WTC11 (cell line): ENCODE results near the gene SELENON. TPM values are rescaled to one million over a fixed set of nuclear protein-coding genes. Genes with fewer than 3 reads are reported as not detected.

Experiments
- CREB1 ChIP-seq: sonication (generic); formaldehyde crosslinking; IDR thresholded peaks from 2 replicates; pipeline ENCODE4 v1.8.0; 2023; ENCODE audit warnings: mild to moderate bottlenecking, missing genetic modification reagents
- CTCF ChIP-seq: fragments of 200-600 bp; IDR thresholded peaks from 2 replicates; pipeline ENCODE4 v1.8.0; 2022; ENCODE audit warnings: antibody characterized with exemption
- E2F1 ChIP-seq: sonication (generic); formaldehyde crosslinking; IDR thresholded peaks from 2 replicates; pipeline ENCODE4 v1.8.0; 2022; ENCODE audit warnings: mild to moderate bottlenecking, missing genetic modification reagents
- ETV6 ChIP-seq: sonication (generic); formaldehyde crosslinking; IDR thresholded peaks from 2 replicates; pipeline ENCODE4 v1.8.1; 2022; ENCODE audit warnings: mild to moderate bottlenecking, missing genetic modification reagents
- IRF1 ChIP-seq: sonication (generic); formaldehyde crosslinking; IDR thresholded peaks from 2 replicates; pipeline ENCODE4 v1.8.0; 2023; ENCODE audit warnings: missing genetic modification reagents
- JUN ChIP-seq: sonication (generic); formaldehyde crosslinking; IDR thresholded peaks from 2 replicates; pipeline ENCODE4 v1.8.0; 2023; ENCODE audit warnings: mild to moderate bottlenecking, missing genetic modification reagents
- NFATC4 ChIP-seq: fragments of 250-450 bp; sonication (Bioruptor Pico); IDR thresholded peaks from 2 replicates; pipeline ENCODE4 v1.9.0; 2021; ENCODE audit warnings: mild to moderate bottlenecking
- NR1H2 ChIP-seq: sonication (generic); formaldehyde crosslinking; IDR thresholded peaks from 2 replicates; pipeline ENCODE4 v1.9.0; 2021; ENCODE audit warnings: mild to moderate bottlenecking, moderate library complexity, missing genetic modification reagents
- NR3C1 ChIP-seq: sonication (generic); formaldehyde crosslinking; conservative IDR thresholded peaks from 2 replicates; pipeline ENCODE4 v1.8.1; 2023; ENCODE audit warnings: low read depth, mild to moderate bottlenecking, missing genetic modification reagents
- SMAD3 ChIP-seq: sonication (generic); formaldehyde crosslinking; IDR thresholded peaks from 2 replicates; pipeline ENCODE4 v1.8.0; 2022; ENCODE audit warnings: missing genetic modification reagents, mild to moderate bottlenecking, borderline replicate concordance
- TEAD1 ChIP-seq: sonication (generic); formaldehyde crosslinking; IDR thresholded peaks from 2 replicates; pipeline ENCODE4 v1.8.0; 2022; ENCODE audit warnings: mild to moderate bottlenecking, missing genetic modification reagents
- ZBTB43 ChIP-seq: sonication (generic); formaldehyde crosslinking; IDR thresholded peaks from 2 replicates; pipeline ENCODE4 v1.8.1; 2023; ENCODE audit warnings: mild to moderate bottlenecking, missing genetic modification reagents
- ZNF263 ChIP-seq: sonication (generic); formaldehyde crosslinking; IDR thresholded peaks from 2 replicates; pipeline ENCODE4 v1.8.1; 2022; ENCODE audit warnings: low read depth, mild to moderate bottlenecking, moderate library complexity, missing genetic modification reagents
- ZNF396 ChIP-seq: fragments of 250-450 bp; sonication (Bioruptor Pico); IDR thresholded peaks from 2 replicates; pipeline ENCODE4 v1.8.0; 2021; ENCODE audit warnings: mild to moderate bottlenecking, moderate library complexity, borderline replicate concordance
- ZNF532 ChIP-seq: fragments of 250-450 bp; sonication (Bioruptor Pico); IDR thresholded peaks from 2 replicates; pipeline ENCODE4 v1.9.0; 2021; ENCODE audit warnings: mild to moderate bottlenecking, borderline replicate concordance
- total RNA-seq: library from RNA; stranded (reverse); gene quantifications from 3 replicates; pipeline ENCODE4 v1.2.3, GENCODE V29; 2021
- TF ChIP-seq, protein P1 (sequence below): sonication (generic); formaldehyde crosslinking; IDR thresholded peaks from 2 replicates; pipeline ENCODE4 v1.8.0; 2023; ENCODE audit warnings: missing genetic modification reagents, mild to moderate bottlenecking, borderline replicate concordance
- TF ChIP-seq, protein P2 (sequence below): sonication (generic); formaldehyde crosslinking; conservative IDR thresholded peaks from 2 replicates; pipeline ENCODE4 v1.8.1; 2023; ENCODE audit warnings: mild to moderate bottlenecking, low read depth, missing genetic modification reagents, moderate library complexity
- TF ChIP-seq, protein P3 (sequence below): sonication (generic); formaldehyde crosslinking; IDR thresholded peaks from 2 replicates; pipeline ENCODE4 v1.8.1; 2022; ENCODE audit warnings: missing genetic modification reagents, borderline replicate concordance

The SELENON gene
- total RNA-seq, 1 experiment from 2014 or later, result 80.2 TPM

- peak; percentile 83; the same call in 1 of the 2 replicates for TF ChIP-seq IRF1
- TF ChIP-seq NR3C1 (CRISPR knock-in tag), result no peak
- TF ChIP-seq E2F1 (CRISPR knock-in tag), result peak; percentile 85; the same call in 1 of the 2 replicates
- no peak for TF ChIP-seq ZNF532 (CRISPR knock-in tag)
- TF ChIP-seq, protein P1, sequence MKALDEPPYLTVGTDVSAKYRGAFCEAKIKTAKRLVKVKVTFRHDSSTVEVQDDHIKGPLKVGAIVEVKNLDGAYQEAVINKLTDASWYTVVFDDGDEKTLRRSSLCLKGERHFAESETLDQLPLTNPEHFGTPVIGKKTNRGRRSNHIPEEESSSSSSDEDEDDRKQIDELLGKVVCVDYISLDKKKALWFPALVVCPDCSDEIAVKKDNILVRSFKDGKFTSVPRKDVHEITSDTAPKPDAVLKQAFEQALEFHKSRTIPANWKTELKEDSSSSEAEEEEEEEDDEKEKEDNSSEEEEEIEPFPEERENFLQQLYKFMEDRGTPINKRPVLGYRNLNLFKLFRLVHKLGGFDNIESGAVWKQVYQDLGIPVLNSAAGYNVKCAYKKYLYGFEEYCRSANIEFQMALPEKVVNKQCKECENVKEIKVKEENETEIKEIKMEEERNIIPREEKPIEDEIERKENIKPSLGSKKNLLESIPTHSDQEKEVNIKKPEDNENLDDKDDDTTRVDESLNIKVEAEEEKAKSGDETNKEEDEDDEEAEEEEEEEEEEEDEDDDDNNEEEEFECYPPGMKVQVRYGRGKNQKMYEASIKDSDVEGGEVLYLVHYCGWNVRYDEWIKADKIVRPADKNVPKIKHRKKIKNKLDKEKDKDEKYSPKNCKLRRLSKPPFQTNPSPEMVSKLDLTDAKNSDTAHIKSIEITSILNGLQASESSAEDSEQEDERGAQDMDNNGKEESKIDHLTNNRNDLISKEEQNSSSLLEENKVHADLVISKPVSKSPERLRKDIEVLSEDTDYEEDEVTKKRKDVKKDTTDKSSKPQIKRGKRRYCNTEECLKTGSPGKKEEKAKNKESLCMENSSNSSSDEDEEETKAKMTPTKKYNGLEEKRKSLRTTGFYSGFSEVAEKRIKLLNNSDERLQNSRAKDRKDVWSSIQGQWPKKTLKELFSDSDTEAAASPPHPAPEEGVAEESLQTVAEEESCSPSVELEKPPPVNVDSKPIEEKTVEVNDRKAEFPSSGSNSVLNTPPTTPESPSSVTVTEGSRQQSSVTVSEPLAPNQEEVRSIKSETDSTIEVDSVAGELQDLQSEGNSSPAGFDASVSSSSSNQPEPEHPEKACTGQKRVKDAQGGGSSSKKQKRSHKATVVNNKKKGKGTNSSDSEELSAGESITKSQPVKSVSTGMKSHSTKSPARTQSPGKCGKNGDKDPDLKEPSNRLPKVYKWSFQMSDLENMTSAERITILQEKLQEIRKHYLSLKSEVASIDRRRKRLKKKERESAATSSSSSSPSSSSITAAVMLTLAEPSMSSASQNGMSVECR (CRISPR knock-in tag), result peak; percentile 52; the same call in 1 of the 2 replicates
- peak; percentile 82 for TF ChIP-seq ETV6 (CRISPR knock-in tag)
- TF ChIP-seq CREB1, result 0 out of 2 replicates have a peak, but pooled peaks have one; percentile 65
- no peak for TF ChIP-seq NFATC4 (CRISPR knock-in tag)
- peak; percentile 76; the same call in 1 of the 2 replicates for TF ChIP-seq TEAD1 (CRISPR knock-in tag)
- peak; percentile 71; the same call in 1 of the 2 replicates for TF ChIP-seq JUN (CRISPR knock-in tag)
- no peak for TF ChIP-seq CTCF
- TF ChIP-seq, protein P2, sequence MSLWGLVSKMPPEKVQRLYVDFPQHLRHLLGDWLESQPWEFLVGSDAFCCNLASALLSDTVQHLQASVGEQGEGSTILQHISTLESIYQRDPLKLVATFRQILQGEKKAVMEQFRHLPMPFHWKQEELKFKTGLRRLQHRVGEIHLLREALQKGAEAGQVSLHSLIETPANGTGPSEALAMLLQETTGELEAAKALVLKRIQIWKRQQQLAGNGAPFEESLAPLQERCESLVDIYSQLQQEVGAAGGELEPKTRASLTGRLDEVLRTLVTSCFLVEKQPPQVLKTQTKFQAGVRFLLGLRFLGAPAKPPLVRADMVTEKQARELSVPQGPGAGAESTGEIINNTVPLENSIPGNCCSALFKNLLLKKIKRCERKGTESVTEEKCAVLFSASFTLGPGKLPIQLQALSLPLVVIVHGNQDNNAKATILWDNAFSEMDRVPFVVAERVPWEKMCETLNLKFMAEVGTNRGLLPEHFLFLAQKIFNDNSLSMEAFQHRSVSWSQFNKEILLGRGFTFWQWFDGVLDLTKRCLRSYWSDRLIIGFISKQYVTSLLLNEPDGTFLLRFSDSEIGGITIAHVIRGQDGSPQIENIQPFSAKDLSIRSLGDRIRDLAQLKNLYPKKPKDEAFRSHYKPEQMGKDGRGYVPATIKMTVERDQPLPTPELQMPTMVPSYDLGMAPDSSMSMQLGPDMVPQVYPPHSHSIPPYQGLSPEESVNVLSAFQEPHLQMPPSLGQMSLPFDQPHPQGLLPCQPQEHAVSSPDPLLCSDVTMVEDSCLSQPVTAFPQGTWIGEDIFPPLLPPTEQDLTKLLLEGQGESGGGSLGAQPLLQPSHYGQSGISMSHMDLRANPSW, result no peak
- TF ChIP-seq, protein P3, sequence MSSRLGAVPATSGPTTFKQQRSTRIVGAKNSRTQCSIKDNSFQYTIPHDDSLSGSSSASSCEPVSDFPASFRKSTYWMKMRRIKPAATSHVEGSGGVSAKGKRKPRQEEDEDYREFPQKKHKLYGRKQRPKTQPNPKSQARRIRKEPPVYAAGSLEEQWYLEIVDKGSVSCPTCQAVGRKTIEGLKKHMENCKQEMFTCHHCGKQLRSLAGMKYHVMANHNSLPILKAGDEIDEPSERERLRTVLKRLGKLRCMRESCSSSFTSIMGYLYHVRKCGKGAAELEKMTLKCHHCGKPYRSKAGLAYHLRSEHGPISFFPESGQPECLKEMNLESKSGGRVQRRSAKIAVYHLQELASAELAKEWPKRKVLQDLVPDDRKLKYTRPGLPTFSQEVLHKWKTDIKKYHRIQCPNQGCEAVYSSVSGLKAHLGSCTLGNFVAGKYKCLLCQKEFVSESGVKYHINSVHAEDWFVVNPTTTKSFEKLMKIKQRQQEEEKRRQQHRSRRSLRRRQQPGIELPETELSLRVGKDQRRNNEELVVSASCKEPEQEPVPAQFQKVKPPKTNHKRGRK (CRISPR knock-in tag), result no peak
- no peak for TF ChIP-seq SMAD3 (CRISPR knock-in tag)
- no peak for TF ChIP-seq NR1H2 (CRISPR knock-in tag)
- TF ChIP-seq ZNF396 (CRISPR knock-in tag), result no peak
- TF ChIP-seq ZBTB43 (CRISPR knock-in tag), result no peak
- no peak for TF ChIP-seq ZNF263 (CRISPR knock-in tag)
Observed at GRCh38 chr1:25858906-25859789, 59.2 kb downstream of the SELENON start, which contains the start of gene AUNIP (continued).
